Activated CD4-positive, CD25-positive, alpha-beta regulatory T cell treated with anti-CD3 and anti-CD28 coated beads, Interleukin-2, amount 50 U/mL, for 24 hours (primary cell): ENCODE data around the gene PTEN.

Source experiments
- ATAC-seq, 2 donors: fragments of 150-1000 bp; cut with Tn5 transposase; one replicate each; pipeline ENCODE4 v1.10.0; 2021; ENCODE audit warnings: mild to moderate bottlenecking in 1 of 2, moderate library complexity in 1 of 2

PTEN gene

GRCh38 chr10:87923233-87923632, 59.8 kb downstream of the PTEN start:
- ATAC-seq: no peak

GRCh38 chr10:87925570-87925969, 62.1 kb downstream of the PTEN start:
- ATAC-seq: no peak

- no peak for ATAC-seq
These were observed 63.7 kb downstream of the PTEN start for GRCh38 chr10:87927091-87927490.

- peak; percentile 54 to 71 for ATAC-seq
These were observed 65.6 kb downstream of the PTEN start for GRCh38 chr10:87928996-87929395.

- no peak for ATAC-seq
These were observed 66.7 kb downstream of the PTEN start for GRCh38 chr10:87930141-87930540.

- ATAC-seq: peak; percentile 67 to 74
These were observed 67.8 kb downstream of the PTEN start for GRCh38 chr10:87930934-87931835.

GRCh38 chr10:87931836-87932230, 68.4 kb downstream of the PTEN start:
- no peak for ATAC-seq

- ATAC-seq: no peak
These were observed 72.1 kb downstream of the PTEN start for GRCh38 chr10:87935290-87936141.

GRCh38 chr10:87940210-87940609, 76.8 kb downstream of the PTEN start:
- ATAC-seq: no peak

- ATAC-seq: no peak
These were observed 79.6 kb downstream of the PTEN start for GRCh38 chr10:87942884-87943527.

- ATAC-seq: no peak
These were observed 82.6 kb downstream of the PTEN start for GRCh38 chr10:87945984-87946383.

GRCh38 chr10:87952612-87953011, 89.2 kb downstream of the PTEN start:
- ATAC-seq: no peak

GRCh38 chr10:87956055-87956454, 92.6 kb downstream of the PTEN start:
- ATAC-seq: no peak

- ATAC-seq: no peak
These were observed 94.3 kb downstream of the PTEN start for GRCh38 chr10:87957702-87958101.

GRCh38 chr10:87960230-87960629, 96.8 kb downstream of the PTEN start:
- no peak for ATAC-seq

- ATAC-seq: no peak
These were observed 97.9 kb downstream of the PTEN start for GRCh38 chr10:87961314-87961713.

- no peak for ATAC-seq
These were observed 103.0 kb downstream of the PTEN start for GRCh38 chr10:87966459-87966858.

GRCh38 chr10:87973635-87974034, 110.2 kb downstream of the PTEN start:
- ATAC-seq: no peak

- no peak for ATAC-seq
These were observed 110.7 kb downstream of the PTEN start for GRCh38 chr10:87974130-87974529.

- ATAC-seq: no peak
These were observed 111.3 kb downstream of the PTEN start for GRCh38 chr10:87974769-87975168.

- no peak for ATAC-seq
These were observed 112.8 kb downstream of the PTEN start for GRCh38 chr10:87976101-87976743.

GRCh38 chr10:87978166-87978565, 114.7 kb downstream of the PTEN start:
- no peak for ATAC-seq

- no peak for ATAC-seq
These were observed 116.4 kb downstream of the PTEN start for GRCh38 chr10:87979847-87980246.
